CD14-positive monocyte (primary cell): ENCODE results near the gene C17orf113. TPM values are rescaled to one million over a fixed set of nuclear protein-coding genes. Genes with fewer than 3 reads are reported as not detected.

ENCODE experiments used
- DNase-seq, 3 donors: peaks; one replicate each; pipeline ENCODE4 v3.0.0-alpha.2; 2011 to 2022
- H2AFZ ChIP-seq: 2 replicates; pipeline ENCODE4 v1.6.0; 2012; ENCODE audit warnings: mild to moderate bottlenecking, low read depth, low read length, inconsistent platforms; ENCODE audit not compliant: insufficient read depth, poor library complexity, severe bottlenecking
- H3K27ac ChIP-seq, 2 donors: 1 replicate in 1 of 2; 2 replicates in 1 of 2; pipeline ENCODE4 v1.5.1; 2012 to 2013; ENCODE audit warnings: low read length in 2 of 2, control low read depth in 1 of 2, inconsistent platforms in 1 of 2, low read depth in 1 of 2, mild to moderate bottlenecking in 1 of 2
- H3K27me3 ChIP-seq, 2 donors: one replicate each; pipeline versions ENCODE4 v1.6.0 to v1.6.1; 2011 to 2013; ENCODE audit warnings: low read length in 2 of 2; ENCODE audit not compliant: control insufficient read depth in 2 of 2, insufficient read depth in 2 of 2
- H3K36me3 ChIP-seq, 2 donors: replicated peaks in 1 of 2; 1 replicate in 1 of 2; 2 replicates in 1 of 2; pipeline versions ENCODE4 v1.5.1 to v1.6.1; 2012 to 2013; ENCODE audit warnings: low read length in 2 of 2, control low read depth in 1 of 2, inconsistent platforms in 1 of 2, mild to moderate bottlenecking in 1 of 2; ENCODE audit not compliant: insufficient read depth in 2 of 2, control insufficient read depth in 1 of 2
- H3K4me1 ChIP-seq, 2 donors: 1 replicate in 1 of 2; 2 replicates in 1 of 2; pipeline versions ENCODE4 v1.5.1 to v1.6.1; 2012 to 2013; ENCODE audit warnings: low read length in 2 of 2, control low read depth in 1 of 2, inconsistent platforms in 1 of 2, mild to moderate bottlenecking in 1 of 2, moderate library complexity in 1 of 2; ENCODE audit not compliant: insufficient read depth in 2 of 2, control insufficient read depth in 1 of 2
- H3K4me2 ChIP-seq: replicated peaks from 2 replicates; pipeline ENCODE3; 2012; ENCODE audit warnings: low read length, moderate library complexity, mild to moderate bottlenecking; ENCODE audit not compliant: poor library complexity, severe bottlenecking; ENCODE audit errors: extremely low read depth
- H3K4me3 ChIP-seq, 3 experiments: fragments of 200-600 bp in 1 of 3; sonication (generic) in 1 of 3; replicated peaks in 1 of 3; 1 replicate in 2 of 3; 2 replicates in 1 of 3; pipeline ENCODE4 v1.5.1; 2011 to 2013; ENCODE audit warnings: low read length in 3 of 3, mild to moderate bottlenecking in 3 of 3, control low read depth in 2 of 3, low read depth in 2 of 3, inconsistent platforms in 1 of 3, moderate library complexity in 1 of 3
- H3K79me2 ChIP-seq: 2 replicates; pipeline ENCODE4 v1.6.0; 2012; ENCODE audit warnings: mild to moderate bottlenecking, control low read depth, inconsistent platforms, low read length, moderate library complexity; ENCODE audit not compliant: insufficient read depth
- H3K9ac ChIP-seq: 2 replicates; pipeline ENCODE4 v1.6.0; 2017; ENCODE audit warnings: low read length, mild to moderate bottlenecking; ENCODE audit not compliant: insufficient read depth, poor library complexity, severe bottlenecking
- H3K9me3 ChIP-seq, 2 donors: replicated peaks in 1 of 2; 1 replicate in 1 of 2; 2 replicates in 1 of 2; pipeline versions ENCODE4 v1.5.1 to v1.6.1; 2012 to 2013; ENCODE audit warnings: low read length in 2 of 2, control low read depth in 1 of 2; ENCODE audit not compliant: control insufficient read depth in 1 of 2, insufficient read depth in 1 of 2
- H4K20me1 ChIP-seq: 2 replicates; pipeline ENCODE4 v1.6.0; 2012; ENCODE audit warnings: mild to moderate bottlenecking, low read length, control low read depth, moderate library complexity; ENCODE audit not compliant: insufficient read depth
- H3K27ac Mint-ChIP-seq, 7 donors: one replicate each; pipeline ENCODE4 v1.8.0; 2020; ENCODE audit warnings: mild to moderate bottlenecking in 7 of 7, mixed read lengths in 7 of 7, moderate library complexity in 6 of 7, inconsistent platforms in 2 of 7
- H3K27me3 Mint-ChIP-seq, 3 donors: one replicate each; pipeline ENCODE4 v1.8.0; 2021 to 2022; ENCODE audit warnings: low read depth in 3 of 3, mild to moderate bottlenecking in 3 of 3, mixed read lengths in 3 of 3, moderate library complexity in 3 of 3, inconsistent platforms in 1 of 3
- H3K36me3 Mint-ChIP-seq, 2 donors: one replicate each; pipeline ENCODE4 v1.8.0; 2020; ENCODE audit warnings: mixed read lengths in 2 of 2, inconsistent platforms in 1 of 2, mild to moderate bottlenecking in 1 of 2
- H3K4me1 Mint-ChIP-seq: one replicate; pipeline ENCODE4 v1.8.0; 2020; ENCODE audit warnings: mild to moderate bottlenecking, mixed read lengths
- H3K4me3 Mint-ChIP-seq, 2 donors: one replicate each; pipeline ENCODE4 v1.8.0; 2020; ENCODE audit warnings: mild to moderate bottlenecking in 2 of 2, mixed read lengths in 2 of 2, moderate library complexity in 1 of 2
- H3K9me3 Mint-ChIP-seq, 7 donors: one replicate each; pipeline ENCODE4 v1.8.0; 2020 to 2022; ENCODE audit warnings: mixed read lengths in 7 of 7, mild to moderate bottlenecking in 6 of 7, moderate library complexity in 6 of 7, inconsistent platforms in 2 of 7
- CTCF ChIP-seq: fragments of 200-600 bp; IDR thresholded peaks from one replicate; pipeline ENCODE4 v1.8.0; 2022; ENCODE audit warnings: antibody characterized with exemption, mild to moderate bottlenecking
- WGBS: methylation state at CpG from one replicate; pipeline ENCODE4 v1.1.5; 2013; ENCODE audit warnings: missing lambda C conversion rate; ENCODE audit not compliant: insufficient coverage; 5-methylcytosine and 5-hydroxymethylcytosine counted together
- intact Hi-C, 2 donors: fragments of 100-400 bp; cut with micrococcal nuclease; formaldehyde crosslinking; loops; one replicate each; pipeline versions ENCODE4 v1.15.0 to v1.15.1; 2023
- polyA plus RNA-seq, 3 donors: library from polyadenylated mRNA; depleted of rRNA in 1 of 3; unstranded in 2 of 3; stranded (reverse) in 1 of 3; fragments of 300-500 nt in 2 of 3; fragments of >200 nt in 1 of 3; fragmentation: Illumina TruSeq in 2 of 3; gene quantifications; 1 replicate in 2 of 3; 2 replicates in 1 of 3; pipeline ENCODE4 v1.2.3, GENCODE V29; 2012 to 2021

Gene C17orf113
- polyA plus RNA-seq, 3 donors, result 0.20 to 0.52 (median 0.28) TPM

- Mint-ChIP-seq H3K27me3 (peaks cover 9 to 19% (median 13%) of the 10 kb centered on the region in 3 donors), H3K9me3 (peaks cover 0 to 4% (median 0%) of the 10 kb centered on the region in 7 donors), H3K36me3 (no peaks in the 10 kb centered on the region), H3K4me3 (no peak overlapping the region), H3K27ac (no peak overlapping the region), H3K4me1 (peaks cover 14% of the 10 kb centered on the region)
- Histone ChIP-seq H3K4me3 (no peak overlapping the region), H3K79me2 (no peaks in the 10 kb centered on the region), H4K20me1 (no peaks in the 10 kb centered on the region), H2AFZ (no peak overlapping the region), H3K27ac (no peak overlapping the region), H3K4me1 (peaks cover 9 to 12% of the 10 kb centered on the region in 2 donors), H3K9ac (no peak overlapping the region), H3K36me3 (no peaks in the 10 kb centered on the region), H3K4me2 (no peak overlapping the region), H3K27me3 (peaks cover 0 to 2% of the 10 kb centered on the region in 2 donors), H3K9me3 (no peaks in the 10 kb centered on the region)
- intact Hi-C loops, result no loop called here
- no peak for DNase-seq
- 98% methylated on average over 7 of the region's 12 CpGs for WGBS
- no peak for TF ChIP-seq CTCF
Measured at GRCh38 chr17:42047343-42047742, 3.1 kb downstream of the C17orf113 start.

GRCh38 chr17:42045719-42046118 lies 4.7 kb downstream of the C17orf113 start:
- H3K27ac Mint-ChIP-seq, result no peak overlapping the region
- Histone ChIP-seq H3K27ac (no peak overlapping the region), H3K4me2 (no peak overlapping the region), H2AFZ (no peak overlapping the region), H3K9ac (no peak overlapping the region), H3K4me1 (peaks cover 5 to 7% of the 10 kb centered on the region in 2 donors), H3K79me2 (no peaks in the 10 kb centered on the region), H3K9me3 (no peaks in the 10 kb centered on the region), H3K4me3 (no peak overlapping the region), H3K27me3 (no peaks in the 10 kb centered on the region), H4K20me1 (no peaks in the 10 kb centered on the region), H3K36me3 (no peaks in the 10 kb centered on the region)
- no peaks in the 10 kb centered on the region for H3K36me3 Mint-ChIP-seq
- no peak overlapping the region for H3K4me3 Mint-ChIP-seq
- H3K27me3 Mint-ChIP-seq, result peaks cover 3 to 6% (median 6%) of the 10 kb centered on the region in 3 donors
- no peak for DNase-seq
- 90% methylated on average over 1 of the region's 1 CpG for WGBS
- H3K9me3 Mint-ChIP-seq, result peaks cover 0 to 1% (median 0%) of the 10 kb centered on the region in 7 donors
- intact Hi-C loops, result no loop called here
- TF ChIP-seq CTCF, result no peak
- peaks cover 9% of the 10 kb centered on the region for H3K4me1 Mint-ChIP-seq
